Measurements from ENCODE around the gene TMEM258.

- TF ChIP-seq ZNF23 (tag by site-specific recombination; IDR thresholded peaks at IDR 0.05; ENCODE audit: borderline replicate concordance) (no peak), ZNF221 (tag by site-specific recombination; IDR thresholded peaks at IDR 0.05; ENCODE audit: borderline replicate concordance) (no peak)
Measured at GRCh38 chr11:61739966-61740365, 52.4 kb downstream of the TMEM258 start.

Data from HEK293 (cell line).